ENCODE results near the gene PLD6. TPM values are rescaled to one million over a fixed set of nuclear protein-coding genes. Genes with fewer than 3 reads are reported as not detected.

PLD6 gene
- total RNA-seq, 4 donors from 2014 or later = 1.9 to 5.1 (median 2.7) TPM

- peak overlapping the region in 2 of 4 donors; percentile 48 to 60 for H3K27ac ChIP-seq
- TF ChIP-seq POLR2A (IDR thresholded peaks at IDR 0.05) (no peak), CTCF (IDR thresholded peaks at IDR 0.05 in 4 of 5, conservative IDR thresholded peaks at IDR 0.05 in 1 of 5) (no peak)
- peaks cover 0 to 70% of the 10 kb centered on the region in 2 donors for H3K36me3 ChIP-seq
- peaks cover 0 to 8% of the 10 kb centered on the region in 2 donors for H3K4me1 ChIP-seq
- intact Hi-C loops (cut with DNase I; ENCODE audit: low total_unique reads) = no loop called here
- no peak overlapping the region for H3K4me3 ChIP-seq
- DNase-seq = peak; percentile 56 to 73
- H3K27me3 ChIP-seq = no peaks in the 10 kb centered on the region
- in situ Hi-C loops (cut with MboI; ENCODE audit: low sequenced_read_pairs in 4 of 4) = no loop called here
- peak; percentile 84 to 88 for ATAC-seq
- H3K9me3 ChIP-seq = no peaks in the 10 kb centered on the region
Observed at GRCh38 chr17:17165666-17166308, 40.3 kb downstream of the PLD6 start.

GRCh38 chr17:17164676-17165075 lies 41.5 kb downstream of the PLD6 start:
- H3K4me1 ChIP-seq = peaks cover 0 to 13% of the 10 kb centered on the region in 2 donors
- no peak for TF ChIP-seq POLR2A (IDR thresholded peaks at IDR 0.05)
- no peak for TF ChIP-seq CTCF (IDR thresholded peaks at IDR 0.05 in 4 of 5, conservative IDR thresholded peaks at IDR 0.05 in 1 of 5)
- peaks cover 0 to 77% of the 10 kb centered on the region in 2 donors for H3K36me3 ChIP-seq
- DNase-seq (no peak), ATAC-seq (no peak)
- peak overlapping the region in 1 of 4 donors; percentile 48 for H3K27ac ChIP-seq
- H3K9me3 ChIP-seq = no peaks in the 10 kb centered on the region
- H3K4me3 ChIP-seq = no peak overlapping the region
- intact Hi-C loops (cut with DNase I; ENCODE audit: low total_unique reads) (no loop called here), in situ Hi-C loops (cut with MboI; ENCODE audit: low sequenced_read_pairs in 4 of 4) (no loop called here)
- H3K27me3 ChIP-seq = no peaks in the 10 kb centered on the region

GRCh38 chr17:17164156-17164555 lies 42.0 kb downstream of the PLD6 start:
- in situ Hi-C loops (cut with MboI; ENCODE audit: low sequenced_read_pairs in 4 of 4) = no loop called here
- H3K36me3 ChIP-seq = peaks cover 0 to 77% of the 10 kb centered on the region in 2 donors
- TF ChIP-seq CTCF (IDR thresholded peaks at IDR 0.05 in 4 of 5, conservative IDR thresholded peaks at IDR 0.05 in 1 of 5) = no peak
- TF ChIP-seq POLR2A (IDR thresholded peaks at IDR 0.05) = no peak

GRCh38 chr17:17161759-17162158 lies 44.4 kb downstream of the PLD6 start:
- Histone ChIP-seq H3K36me3 (peaks cover 0 to 84% of the 10 kb centered on the region in 2 donors), H3K4me3 (no peak overlapping the region), H3K9me3 (no peaks in the 10 kb centered on the region), H3K27ac (peak overlapping the region in 2 of 4 donors; percentile 35 to 49), H3K27me3 (no peaks in the 10 kb centered on the region), H3K4me1 (peaks cover 6 to 20% of the 10 kb centered on the region in 2 donors)
- ATAC-seq (no peak), DNase-seq (no peak)
- TF ChIP-seq POLR2A (IDR thresholded peaks at IDR 0.05) (no peak), CTCF (IDR thresholded peaks at IDR 0.05 in 4 of 5, conservative IDR thresholded peaks at IDR 0.05 in 1 of 5) (no peak)
- intact Hi-C loops (cut with DNase I; ENCODE audit: low total_unique reads) (no loop called here), in situ Hi-C loops (cut with MboI; ENCODE audit: low sequenced_read_pairs in 4 of 4) (no loop called here)

More at GRCh38 chr17:17164156-17164555, 42.0 kb downstream of the PLD6 start:
- no peaks in the 10 kb centered on the region for H3K27me3 ChIP-seq
- ATAC-seq (no peak), DNase-seq (no peak)
- intact Hi-C loops (cut with DNase I; ENCODE audit: low total_unique reads) = no loop called here
- peaks cover 2 to 16% of the 10 kb centered on the region in 2 donors for H3K4me1 ChIP-seq
- H3K9me3 ChIP-seq = no peaks in the 10 kb centered on the region
- no peak overlapping the region for H3K4me3 ChIP-seq
- H3K27ac ChIP-seq = peak overlapping the region in 1 of 4 donors; percentile 49
